Bone marrow (tissue), 2 donors: ENCODE data around the gene ANTXR2.
"Not testable (repeated sequence)": the region's sequence is repeated elsewhere in the genome, so short reads cannot be mapped to it uniquely, and the experiment has no call there.

Experiments used
- DNase-seq, 2 donors: peaks; one replicate each; lab custom pipeline; 2025; lab: John Stamatoyannopoulos, UW

Gene ANTXR2

DNA sequence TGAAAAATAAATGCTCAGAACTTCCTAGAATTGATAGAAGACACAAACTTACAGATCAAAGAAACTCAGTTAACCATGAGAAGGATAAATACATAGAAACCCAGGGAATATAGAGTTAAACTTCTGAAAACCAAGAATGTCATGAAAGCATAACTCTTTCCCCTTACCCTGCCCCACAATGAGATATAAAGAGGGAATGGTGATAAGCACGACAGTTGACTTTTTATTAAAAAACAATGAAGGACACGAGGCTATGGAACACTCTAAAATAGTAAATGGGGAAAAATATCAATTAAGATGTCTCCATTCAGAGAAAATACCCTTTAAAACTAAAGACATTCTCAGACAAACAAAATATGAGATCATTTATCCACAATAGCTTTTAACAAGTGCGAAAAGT is 154.7 kb downstream of the ANTXR2 start:
- no peak for DNase-seq

DNA sequence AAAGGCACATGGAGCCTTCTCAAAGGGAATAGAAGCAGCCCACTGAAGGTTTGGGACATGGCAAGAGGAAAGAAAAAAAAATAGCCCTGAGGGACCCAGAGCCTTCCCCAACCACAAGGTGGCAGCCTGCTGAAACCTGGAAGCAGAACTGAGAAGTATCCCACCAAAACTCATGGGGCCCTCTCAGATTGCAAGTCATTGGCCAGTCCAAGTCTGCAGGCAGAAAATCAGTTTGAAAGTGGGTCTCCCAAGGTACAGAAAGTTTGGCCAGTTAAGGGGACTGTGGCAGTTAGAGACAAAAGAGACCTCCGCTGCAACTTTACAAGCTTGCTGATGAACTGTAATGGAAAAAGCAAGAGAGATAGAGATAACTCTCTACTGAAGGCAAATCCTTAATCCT is 155.8 kb downstream of the ANTXR2 start:
- peak in 1 of 2 donors; percentile 35 for DNase-seq

DNA sequence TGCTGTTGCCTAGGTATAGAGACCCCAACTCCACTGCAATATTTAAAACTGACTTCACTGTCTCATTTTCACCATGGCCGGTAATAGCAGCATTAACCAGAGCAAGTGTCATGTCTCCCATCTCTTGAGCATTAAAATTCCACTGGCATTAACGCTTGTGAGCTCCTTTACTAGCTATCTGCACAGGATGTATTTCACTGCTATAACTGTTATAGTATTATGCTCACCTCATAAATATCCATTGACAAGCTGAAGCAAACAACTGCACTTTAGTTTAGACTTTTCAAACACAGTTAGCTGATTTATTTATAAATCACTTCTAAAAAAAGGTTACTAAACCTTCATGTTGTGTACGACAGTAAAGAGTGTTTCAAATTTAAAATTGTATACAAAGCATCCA is 157.8 kb downstream of the ANTXR2 start:
- DNase-seq = no peak

DNA sequence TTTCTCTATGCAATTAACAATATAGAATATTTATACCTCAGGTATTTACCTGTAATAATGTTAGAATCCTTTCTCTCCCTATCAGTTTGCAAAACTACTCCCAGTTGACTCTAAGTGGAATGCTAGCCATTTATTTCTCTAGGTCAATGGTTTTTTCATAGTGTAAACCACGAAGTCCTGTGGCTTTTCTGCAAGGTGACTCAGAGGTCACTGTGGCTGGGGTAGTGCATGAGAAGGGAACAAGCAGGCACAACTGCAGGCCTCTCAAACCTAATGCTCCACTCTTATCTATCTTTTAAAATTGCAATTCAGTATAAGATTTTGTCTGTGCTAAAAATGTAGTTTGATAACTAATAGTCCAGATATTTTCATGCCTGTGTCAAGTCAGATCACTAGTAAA is 159.4 kb downstream of the ANTXR2 start:
- no peak for DNase-seq

DNA sequence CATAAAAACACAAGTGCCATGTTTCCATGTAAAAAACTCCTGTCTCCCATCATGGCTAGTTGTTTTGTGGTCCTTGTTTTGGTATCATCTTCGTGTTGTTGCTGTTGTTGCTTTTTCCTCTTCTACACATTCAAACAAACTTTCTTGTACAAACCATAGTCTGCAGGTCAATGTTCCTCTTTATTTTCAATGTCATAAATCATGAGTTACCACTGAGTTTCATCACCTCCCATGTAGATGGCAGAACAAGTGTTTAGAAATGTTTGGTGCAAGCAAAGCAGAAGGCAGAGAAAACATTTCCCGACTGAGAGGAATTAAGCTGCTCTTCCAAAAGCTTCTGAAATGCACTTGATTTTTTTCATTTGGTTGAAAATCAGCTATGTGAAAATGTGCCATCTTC is 166.0 kb downstream of the ANTXR2 start:
- no peak for DNase-seq

DNA sequence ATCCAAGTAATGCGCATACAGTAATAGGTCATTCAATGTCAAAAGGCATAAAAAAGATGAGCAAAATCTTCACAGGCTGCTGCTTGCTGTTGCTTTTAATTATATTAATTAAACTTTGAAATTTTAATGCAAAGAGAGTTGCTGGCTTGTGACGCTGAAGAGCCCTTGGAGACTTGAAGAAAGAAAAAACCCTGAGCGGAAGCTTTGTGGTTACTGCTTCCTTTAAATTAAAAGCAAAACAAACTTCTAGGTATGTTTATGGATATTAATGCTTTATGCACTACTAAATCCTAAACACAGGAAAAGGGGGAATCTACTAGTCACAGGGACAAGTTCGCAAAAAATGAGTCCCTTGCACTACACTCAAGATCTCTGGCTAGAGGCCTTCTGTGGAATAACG is 166.7 kb downstream of the ANTXR2 start:
- DNase-seq = no peak

DNA sequence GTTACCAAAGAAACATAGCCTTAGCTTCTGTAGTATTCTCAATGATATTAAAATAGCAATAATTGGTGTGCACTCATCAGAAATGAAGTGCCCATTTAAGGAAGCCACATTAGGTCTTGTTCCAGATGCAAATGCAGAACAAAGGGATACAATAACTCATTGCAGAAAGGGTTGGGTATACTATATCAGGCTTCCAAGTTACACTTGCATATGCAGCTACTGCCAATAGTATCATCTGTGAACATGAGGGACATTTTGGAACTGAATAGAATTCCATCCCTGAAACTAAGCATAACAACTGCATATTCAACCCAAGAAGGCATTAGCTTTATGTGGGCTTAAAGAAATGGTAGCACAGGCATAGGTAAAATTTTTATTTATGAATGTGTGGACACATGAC is 167.8 kb downstream of the ANTXR2 start:
- no peak for DNase-seq

DNA sequence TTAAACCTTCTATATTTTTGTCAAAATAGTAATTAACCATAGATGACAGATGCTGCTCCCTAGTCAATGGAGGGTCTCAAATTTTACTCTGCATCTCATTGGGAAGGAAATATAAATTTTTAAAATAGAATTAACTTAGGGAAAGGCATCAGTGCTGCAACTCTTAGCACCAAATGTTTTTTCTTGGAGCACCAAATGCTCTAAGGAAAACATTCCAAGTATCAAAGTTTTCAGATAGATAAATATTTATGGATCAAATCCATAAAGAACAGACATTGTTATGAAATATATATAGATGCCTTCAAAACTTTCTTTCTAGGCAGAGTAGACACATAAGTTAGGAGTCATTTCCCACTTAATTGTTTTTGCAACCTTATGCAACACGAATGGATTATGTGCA is 168.7 kb downstream of the ANTXR2 start:
- DNase-seq = no peak

DNA sequence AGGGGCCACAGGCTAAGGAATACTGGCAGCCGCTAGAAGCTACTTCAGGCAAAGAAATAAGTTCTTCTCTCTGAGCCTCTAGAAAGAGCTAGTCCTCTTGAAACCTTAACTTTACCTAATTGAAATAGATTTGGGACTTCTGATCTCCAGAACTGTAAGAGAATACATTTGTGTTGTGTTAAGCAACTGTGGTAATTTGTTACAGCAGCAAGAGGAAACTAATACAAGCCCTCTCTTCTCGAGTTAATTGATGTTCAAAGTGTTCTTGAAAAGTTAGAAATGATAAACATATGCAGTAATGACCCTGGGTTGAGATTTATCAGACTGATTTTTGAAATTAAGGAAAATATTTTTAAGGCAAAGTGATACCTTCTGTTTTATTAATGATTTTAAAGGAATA is 172.8 kb downstream of the ANTXR2 start:
- DNase-seq = no peak

DNA sequence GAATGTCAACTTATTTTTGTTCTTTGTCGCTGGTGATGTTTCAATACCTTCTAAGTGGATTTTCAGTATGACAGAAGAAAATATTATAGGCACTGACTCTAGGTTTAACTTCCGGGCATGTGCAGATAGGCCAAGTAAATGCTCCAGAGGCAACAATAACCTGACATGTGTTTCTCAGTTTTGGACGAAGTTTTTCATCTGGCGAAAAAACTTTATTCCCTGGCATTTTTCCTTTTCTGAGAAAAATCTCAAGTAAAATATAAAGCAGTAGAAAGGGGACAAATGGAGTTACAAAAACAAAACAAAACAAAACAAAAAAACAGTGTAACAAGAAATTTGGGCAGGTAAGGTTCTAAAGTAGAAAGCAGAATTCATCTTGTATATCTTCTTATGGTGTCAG is 173.5 kb downstream of the ANTXR2 start:
- DNase-seq = no peak

DNA sequence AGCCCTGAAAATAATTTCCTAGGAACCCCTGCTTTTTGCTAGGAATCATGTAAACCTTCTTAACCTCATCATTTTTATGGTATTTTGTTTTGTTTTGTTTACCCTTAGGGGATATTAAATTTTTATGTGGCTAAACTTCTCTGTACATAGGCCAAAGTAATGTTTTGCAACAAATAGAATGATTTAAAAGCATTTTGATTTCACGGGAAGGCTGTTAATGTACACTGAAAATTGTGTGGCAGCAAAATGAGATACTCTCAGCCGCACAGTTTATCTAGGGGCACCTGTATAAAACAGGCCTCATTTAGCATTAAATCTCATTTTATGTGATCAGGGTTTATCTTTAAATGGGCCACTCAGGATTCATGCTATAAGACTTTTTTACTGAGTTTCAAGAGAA is 175.0 kb downstream of the ANTXR2 start:
- DNase-seq = no peak

DNA sequence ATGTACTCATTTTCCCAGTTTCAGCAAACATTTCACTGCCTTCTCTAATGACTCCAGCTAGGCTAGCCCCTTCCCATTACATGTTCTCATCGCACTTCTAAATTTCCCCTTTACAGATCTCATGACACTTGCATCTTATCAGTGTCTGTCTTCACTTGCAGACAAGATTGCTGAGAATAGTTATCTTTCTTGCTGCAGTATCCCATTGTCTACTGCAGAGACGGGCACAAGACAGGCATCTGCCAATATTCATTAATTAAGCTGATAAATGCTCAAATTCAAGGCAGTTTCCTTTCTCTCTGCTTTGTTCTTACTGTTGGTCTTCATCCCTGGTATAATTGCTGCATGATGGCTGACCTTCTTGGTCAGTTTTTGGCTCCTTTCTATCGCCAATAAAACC is 175.9 kb downstream of the ANTXR2 start:
- no peak for DNase-seq

DNA sequence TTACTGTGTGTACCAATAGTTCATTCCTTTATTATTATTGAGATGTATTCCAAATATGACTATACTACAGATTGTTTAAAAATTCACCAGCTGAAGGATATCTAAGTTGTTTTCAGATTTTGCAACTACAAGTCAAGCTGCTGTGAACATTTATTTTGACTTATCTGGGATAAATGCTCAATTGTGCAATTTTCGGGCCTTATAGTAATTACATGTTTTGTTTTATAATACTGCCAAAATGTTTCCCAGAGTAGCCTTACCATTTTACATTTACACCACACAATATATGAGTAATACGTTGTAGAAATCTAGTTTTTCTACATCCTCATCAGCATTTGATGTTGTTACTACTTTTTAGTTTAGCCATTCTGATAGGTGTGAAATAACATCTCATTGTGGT is 179.6 kb downstream of the ANTXR2 start:
- DNase-seq = no peak

DNA sequence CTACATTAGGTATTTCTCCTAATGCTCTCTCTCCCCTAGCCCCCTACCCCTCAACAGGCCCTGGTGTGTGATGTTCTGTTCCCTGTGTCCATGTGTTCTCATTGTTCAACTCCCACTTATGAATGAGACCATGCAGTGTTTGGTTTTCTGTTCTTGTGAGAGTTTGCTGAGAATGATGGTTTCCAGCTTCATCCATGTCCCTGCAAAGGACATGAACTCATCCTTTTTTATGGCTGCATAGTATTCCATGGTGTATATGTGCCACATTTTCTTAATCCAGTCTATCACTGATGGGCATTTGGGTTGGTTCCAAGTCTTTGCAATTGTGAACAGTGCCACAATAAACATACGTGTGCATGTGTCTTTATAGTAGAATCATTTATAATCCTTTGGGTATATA is 184.0 kb downstream of the ANTXR2 start:
- not testable (repeated sequence) for DNase-seq

DNA sequence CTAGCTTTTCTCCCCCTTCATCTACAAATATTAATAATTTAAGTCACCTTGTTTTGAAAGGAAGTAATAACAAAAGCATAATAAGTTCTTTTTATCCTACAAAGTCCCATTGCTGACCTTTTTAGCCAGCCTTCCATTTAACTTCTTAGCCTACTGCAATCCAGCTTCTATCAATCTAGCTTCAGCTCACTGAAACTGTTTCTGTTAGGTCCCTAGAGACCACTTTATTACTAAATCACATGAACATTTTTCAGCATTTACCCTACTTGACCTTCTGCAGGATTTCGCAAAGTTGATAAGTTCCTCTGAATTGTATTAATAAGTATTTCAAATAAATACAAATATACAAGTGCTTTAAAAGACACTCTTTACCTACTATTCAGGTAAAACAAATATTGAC is 186.5 kb downstream of the ANTXR2 start:
- no peak for DNase-seq

DNA sequence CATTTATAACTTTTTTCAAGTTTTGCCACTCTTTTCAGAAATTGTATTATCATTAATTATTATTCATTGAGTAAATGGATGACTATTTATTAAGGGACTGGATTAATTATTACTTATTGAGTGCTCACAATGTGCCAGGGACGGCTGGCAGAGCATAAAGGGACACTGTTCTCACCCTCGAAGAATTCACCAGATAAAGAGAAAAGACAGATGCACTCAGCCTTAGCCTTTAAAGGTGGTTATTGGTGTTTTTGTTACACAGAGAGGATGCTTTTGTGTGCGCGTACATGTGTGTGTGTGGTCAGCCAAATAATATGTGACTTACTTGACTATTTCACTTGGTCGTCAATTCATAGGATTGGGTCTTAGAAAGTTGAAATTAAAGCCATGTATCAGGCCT is 187.0 kb downstream of the ANTXR2 start:
- no peak for DNase-seq

DNA sequence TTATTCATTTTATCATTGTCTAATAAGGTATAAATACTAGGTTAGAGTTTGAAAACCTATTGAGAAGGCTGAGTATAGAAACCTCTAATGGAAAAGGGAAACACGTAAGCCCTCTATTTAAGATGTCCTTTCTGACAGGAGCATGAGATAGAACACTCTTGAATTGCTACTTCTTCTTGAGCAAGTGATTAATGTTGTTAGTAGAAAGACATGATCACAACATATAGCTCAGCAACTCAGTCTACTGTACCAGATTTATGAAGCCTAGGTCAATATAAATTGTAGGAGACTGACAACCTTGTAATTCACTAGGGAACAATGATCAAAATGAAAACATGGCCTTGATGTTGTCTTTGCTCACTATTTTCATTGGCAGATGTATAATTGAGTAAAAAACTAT is 189.7 kb downstream of the ANTXR2 start:
- DNase-seq = no peak

DNA sequence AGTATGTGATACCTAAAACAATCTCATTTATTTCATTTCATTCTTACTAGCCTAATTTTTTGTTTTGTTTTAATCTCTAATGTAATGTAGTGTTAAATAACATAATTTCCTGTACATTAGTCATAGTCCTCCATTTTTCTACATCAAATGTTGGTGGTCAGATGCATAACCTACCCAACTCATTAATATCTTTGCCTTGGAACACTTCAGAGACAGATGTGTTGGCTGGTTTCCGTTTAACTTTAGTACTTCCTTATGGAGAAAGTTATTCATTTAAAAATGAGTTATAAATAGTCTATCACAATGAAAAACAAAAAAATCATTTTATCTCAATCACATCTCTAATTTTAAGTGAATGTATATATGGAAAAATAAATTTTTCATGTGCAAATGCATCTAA is 190.2 kb downstream of the ANTXR2 start:
- DNase-seq = no peak

DNA sequence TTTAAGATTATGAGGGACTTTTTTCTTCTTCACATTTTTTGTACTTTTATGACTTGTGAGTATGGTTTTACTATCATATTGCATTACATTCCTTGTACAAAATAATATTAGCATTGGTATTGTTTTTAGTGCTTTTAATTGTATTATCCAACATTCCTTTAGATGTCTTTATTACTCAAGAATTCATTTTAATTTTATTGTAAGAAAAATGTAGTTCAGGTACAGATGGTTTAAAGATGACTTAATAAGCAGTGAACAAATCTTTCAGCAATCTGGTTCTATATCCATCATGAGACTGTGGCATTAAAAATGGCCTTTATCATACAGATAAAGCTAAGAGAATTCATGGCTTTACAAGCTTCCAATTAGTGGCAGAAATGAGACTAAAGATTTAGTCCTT is 191.6 kb downstream of the ANTXR2 start:
- no peak for DNase-seq

DNA sequence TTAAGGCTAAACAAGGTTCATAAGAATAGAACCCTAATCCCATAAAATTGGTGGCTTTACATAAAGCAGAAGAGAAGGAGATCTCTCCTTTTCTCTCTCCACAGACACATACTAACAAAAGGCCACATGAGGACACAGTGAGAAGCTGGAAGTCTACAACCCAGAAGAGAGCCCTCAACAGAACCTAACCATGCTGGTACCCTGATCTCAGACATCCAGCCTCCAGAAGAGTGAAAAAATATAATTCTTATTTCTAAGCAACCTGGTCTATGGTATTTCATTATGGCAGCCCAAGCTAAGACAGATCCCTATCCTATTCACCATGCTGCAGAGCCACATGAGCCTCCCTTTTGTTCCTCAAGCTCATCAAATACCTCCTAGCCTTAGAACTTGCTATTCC is 195.5 kb downstream of the ANTXR2 start:
- no peak for DNase-seq

DNA sequence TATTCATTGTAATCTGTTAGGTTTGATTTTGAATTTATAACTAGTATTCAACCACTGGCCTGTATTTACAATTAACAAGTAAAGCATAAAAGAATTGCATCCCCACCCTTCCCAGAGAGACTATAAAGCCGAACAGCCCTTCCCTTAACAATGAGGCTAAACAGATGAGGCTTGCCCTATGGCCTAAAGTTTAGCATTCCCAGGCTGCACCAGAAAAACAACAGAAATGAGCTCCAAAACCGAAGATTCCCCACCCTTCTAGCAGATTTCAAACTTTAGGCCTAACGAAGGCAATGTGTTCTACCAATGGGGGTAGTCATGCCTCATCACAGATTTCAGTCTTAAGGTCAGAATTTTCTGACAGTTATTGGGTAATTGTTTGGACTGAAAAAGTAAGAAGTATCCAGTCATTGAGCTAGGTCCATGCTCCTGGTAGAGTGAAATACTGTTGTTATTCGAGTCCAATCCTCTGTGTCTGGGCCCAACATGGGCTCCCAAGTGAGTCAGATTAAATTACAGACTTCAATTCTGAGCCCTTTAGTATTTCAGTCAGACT is 197.6 kb downstream of the ANTXR2 start:
- DNase-seq = no peak

DNA sequence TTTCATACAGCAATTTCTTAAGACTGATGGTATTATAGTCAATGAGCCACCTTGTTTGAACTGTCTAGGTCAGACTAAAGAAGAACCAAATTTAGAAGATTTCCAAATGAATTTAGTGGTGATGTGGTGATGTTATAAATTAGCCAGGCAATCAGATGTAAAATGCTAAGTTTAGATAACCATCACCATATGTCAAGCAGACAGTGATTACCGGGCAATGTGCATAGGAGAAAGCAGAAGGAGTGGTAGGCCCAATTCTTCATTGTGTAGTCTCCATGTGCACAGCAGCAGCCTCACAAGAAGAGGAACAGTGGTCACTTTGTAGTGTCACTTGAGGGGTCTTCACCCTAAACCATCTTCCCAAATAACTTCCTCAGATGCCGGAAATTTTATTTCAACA is 198.8 kb downstream of the ANTXR2 start:
- DNase-seq = no peak

DNA sequence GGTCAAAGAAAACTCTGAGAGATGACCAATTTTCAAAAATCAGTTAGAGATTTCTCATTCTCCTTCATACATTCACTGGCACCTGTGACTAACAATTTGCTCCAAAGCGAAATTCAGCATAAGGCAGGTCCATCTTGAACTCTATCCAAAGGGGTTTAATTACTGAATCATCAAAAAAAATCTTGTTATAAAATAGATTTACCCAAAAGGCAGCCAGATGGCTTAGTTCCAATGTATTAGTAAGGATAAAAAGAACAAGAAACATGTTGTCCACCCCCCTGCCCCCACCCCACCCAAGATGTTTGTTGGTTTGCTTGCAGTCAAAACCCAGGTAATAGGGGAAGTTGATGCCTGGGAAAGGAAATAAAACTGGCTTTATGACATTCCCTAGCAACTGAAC is 200.3 kb downstream of the ANTXR2 start:
- DNase-seq = no peak

DNA sequence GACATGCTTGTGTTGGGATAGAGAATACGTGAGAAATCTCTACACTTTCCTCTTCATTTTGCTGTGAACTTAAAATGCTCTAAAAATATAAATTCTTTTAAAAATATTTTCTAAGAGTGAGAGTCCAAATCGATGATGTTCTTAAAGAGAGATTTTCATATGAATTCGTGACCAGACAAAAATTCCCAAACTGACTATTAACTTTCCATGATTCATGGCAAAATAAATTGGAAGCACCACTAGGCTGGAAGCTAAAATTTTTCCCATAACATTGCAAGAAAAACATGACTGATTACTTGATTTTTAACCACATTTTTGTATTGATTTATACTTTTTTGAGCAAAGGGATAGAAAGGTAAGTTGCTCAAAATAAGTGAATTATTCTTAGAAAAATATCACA is 201.1 kb downstream of the ANTXR2 start:
- DNase-seq = no peak

DNA sequence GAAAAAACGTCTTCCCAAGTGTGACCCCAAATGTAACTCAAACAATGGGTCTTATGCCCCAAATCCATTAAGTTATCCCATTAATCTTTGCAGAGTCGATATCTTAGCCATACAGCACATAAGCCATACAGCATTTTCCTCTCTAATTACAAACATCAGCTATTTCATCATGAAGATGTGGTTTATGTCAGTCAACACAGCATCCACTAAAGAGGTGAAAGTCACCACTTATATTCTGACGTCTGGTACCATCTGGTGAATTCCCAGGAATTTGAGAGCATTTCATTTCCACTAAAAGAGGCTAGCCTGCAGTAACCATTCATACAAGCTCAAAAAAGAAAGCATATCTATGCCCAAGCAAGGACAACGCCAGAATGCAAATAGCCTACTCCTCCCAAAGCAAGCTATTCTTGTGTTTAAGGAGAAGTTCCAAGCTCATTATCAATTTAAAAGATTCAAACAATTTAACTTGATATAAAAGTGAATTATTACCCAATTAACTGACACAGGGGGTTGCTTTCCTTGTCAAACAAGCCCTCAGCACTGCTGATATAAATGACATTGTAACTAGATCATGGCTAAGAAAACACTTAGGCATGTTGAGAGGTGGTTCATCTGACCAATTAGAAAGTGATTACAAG is 203.3 kb downstream of the ANTXR2 start:
- no peak for DNase-seq
